ENCODE results near the gene ADARB2. TPM values are rescaled to one million over a fixed set of nuclear protein-coding genes. Genes with fewer than 3 reads are reported as not detected.
"Not testable (repeated sequence)": the region's sequence is repeated elsewhere in the genome, so short reads cannot be mapped to it uniquely, and the experiment has no call there.

ADARB2 gene
- total RNA-seq, 3 donors from 2014 or later, result 0.31 to 4.2 TPM; not detected in 1

- H3K4me1 ChIP-seq (ENCODE audit: low read depth), result no peaks in the 10 kb centered on the region
- DNase-seq, result peak in 1 of 3 donors; percentile 43
- intact Hi-C loops (cut with DNase I, micrococcal nuclease), result no loop called here
- no peaks in the 10 kb centered on the region for H3K36me3 ChIP-seq (ENCODE audit: low read depth)
- TF ChIP-seq, protein P1, sequence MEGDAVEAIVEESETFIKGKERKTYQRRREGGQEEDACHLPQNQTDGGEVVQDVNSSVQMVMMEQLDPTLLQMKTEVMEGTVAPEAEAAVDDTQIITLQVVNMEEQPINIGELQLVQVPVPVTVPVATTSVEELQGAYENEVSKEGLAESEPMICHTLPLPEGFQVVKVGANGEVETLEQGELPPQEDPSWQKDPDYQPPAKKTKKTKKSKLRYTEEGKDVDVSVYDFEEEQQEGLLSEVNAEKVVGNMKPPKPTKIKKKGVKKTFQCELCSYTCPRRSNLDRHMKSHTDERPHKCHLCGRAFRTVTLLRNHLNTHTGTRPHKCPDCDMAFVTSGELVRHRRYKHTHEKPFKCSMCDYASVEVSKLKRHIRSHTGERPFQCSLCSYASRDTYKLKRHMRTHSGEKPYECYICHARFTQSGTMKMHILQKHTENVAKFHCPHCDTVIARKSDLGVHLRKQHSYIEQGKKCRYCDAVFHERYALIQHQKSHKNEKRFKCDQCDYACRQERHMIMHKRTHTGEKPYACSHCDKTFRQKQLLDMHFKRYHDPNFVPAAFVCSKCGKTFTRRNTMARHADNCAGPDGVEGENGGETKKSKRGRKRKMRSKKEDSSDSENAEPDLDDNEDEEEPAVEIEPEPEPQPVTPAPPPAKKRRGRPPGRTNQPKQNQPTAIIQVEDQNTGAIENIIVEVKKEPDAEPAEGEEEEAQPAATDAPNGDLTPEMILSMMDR (IDR thresholded peaks at IDR 0.05), result no peak
- ATAC-seq, result no peak
- H3K9me3 ChIP-seq, result no peaks in the 10 kb centered on the region
- H3K4me3 ChIP-seq, result no peak overlapping the region
These were observed 271.9 kb downstream of the ADARB2 start for GRCh38 chr10:1465418-1465911.

- no peaks in the 10 kb centered on the region for H3K36me3 ChIP-seq (ENCODE audit: low read depth)
- no peak for ATAC-seq
- TF ChIP-seq, protein P1 (IDR thresholded peaks at IDR 0.05), result no peak
- no peaks in the 10 kb centered on the region for H3K4me1 ChIP-seq (ENCODE audit: low read depth)
- intact Hi-C loops (cut with DNase I, micrococcal nuclease), result no loop called here
- H3K4me3 ChIP-seq, result no peak overlapping the region
- peak in 1 of 3 donors; percentile 25 for DNase-seq
- H3K9me3 ChIP-seq, result no peaks in the 10 kb centered on the region
These were observed 272.4 kb downstream of the ADARB2 start for GRCh38 chr10:1464881-1465417.

- H3K9me3 ChIP-seq; H3K4me3 ChIP-seq; H3K36me3 ChIP-seq (ENCODE audit: low read depth); intact Hi-C loops (cut with DNase I, micrococcal nuclease); H3K4me1 ChIP-seq (ENCODE audit: low read depth); ATAC-seq: not testable (repeated sequence)
- DNase-seq, result peak in 1 of 3 donors; percentile 36
These were observed 273.4 kb downstream of the ADARB2 start for GRCh38 chr10:1463971-1464370.

DNA sequence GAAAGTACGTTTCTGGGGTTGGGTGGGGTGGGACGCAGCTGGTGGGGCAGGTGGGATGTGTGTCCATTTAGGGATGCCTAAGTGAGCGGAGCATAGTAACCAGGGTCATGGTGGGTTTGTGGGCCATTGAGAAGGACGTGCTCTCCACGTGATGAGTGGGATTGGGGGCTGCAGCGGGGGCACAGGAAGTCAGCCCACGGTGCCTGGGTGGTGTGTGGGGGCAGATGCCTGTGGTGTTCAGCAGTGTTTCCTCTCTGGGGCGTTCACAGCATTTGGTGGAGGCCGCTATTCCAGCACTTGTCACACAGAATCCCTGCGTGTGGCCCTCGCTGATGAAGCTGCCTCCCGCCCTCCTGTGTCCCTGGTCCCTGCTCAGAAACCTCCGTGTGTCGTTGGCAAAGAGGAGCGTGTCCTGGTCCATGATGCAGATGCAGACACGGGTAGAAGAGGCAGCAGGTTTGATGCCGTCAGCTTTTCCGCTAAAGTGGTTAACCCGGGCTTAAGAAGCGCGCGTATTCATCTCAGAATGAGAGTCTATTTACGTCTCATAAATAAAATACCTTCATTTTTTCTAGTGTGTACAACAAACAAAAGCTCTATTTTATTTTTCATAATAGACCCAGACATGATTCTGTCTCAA is 274.2 kb downstream of the ADARB2 start:
- DNase-seq (peak in 1 of 3 donors; percentile 33), ATAC-seq (no peak)
- TF ChIP-seq, protein P1 (IDR thresholded peaks at IDR 0.05), result no peak
- intact Hi-C loops (cut with DNase I, micrococcal nuclease), result no loop called here
- no peaks in the 10 kb centered on the region for H3K4me1 ChIP-seq (ENCODE audit: low read depth)
- H3K9me3 ChIP-seq, result no peaks in the 10 kb centered on the region
- no peak overlapping the region for H3K4me3 ChIP-seq
- H3K36me3 ChIP-seq (ENCODE audit: low read depth), result no peaks in the 10 kb centered on the region

DNA sequence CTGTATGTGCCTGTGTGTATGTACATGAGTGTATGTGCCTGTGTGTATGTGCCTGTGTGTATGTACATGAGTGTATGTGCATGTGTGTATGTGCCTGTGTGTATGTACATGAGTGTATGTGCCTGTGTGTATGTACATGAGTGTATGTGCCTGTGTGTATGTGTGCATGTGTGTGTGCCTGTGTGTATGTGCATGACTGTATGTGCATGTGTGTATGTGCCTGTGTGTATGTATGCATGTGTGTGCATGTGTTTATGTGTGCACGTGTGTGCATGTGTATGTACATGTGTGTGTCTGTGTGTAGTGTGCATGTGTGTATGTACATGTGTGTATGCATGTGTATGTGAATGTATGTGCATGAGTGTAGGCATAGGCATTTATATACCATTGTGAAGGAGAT is 274.8 kb downstream of the ADARB2 start:
- DNase-seq, result no peak
- ATAC-seq, result no peak
- Histone ChIP-seq H3K4me1 (ENCODE audit: low read depth) (no peaks in the 10 kb centered on the region), H3K4me3 (no peak overlapping the region), H3K36me3 (ENCODE audit: low read depth) (no peaks in the 10 kb centered on the region), H3K9me3 (no peaks in the 10 kb centered on the region)
- intact Hi-C loops (cut with DNase I, micrococcal nuclease), result no loop called here
- TF ChIP-seq, protein P1 (IDR thresholded peaks at IDR 0.05), result no peak

DNA sequence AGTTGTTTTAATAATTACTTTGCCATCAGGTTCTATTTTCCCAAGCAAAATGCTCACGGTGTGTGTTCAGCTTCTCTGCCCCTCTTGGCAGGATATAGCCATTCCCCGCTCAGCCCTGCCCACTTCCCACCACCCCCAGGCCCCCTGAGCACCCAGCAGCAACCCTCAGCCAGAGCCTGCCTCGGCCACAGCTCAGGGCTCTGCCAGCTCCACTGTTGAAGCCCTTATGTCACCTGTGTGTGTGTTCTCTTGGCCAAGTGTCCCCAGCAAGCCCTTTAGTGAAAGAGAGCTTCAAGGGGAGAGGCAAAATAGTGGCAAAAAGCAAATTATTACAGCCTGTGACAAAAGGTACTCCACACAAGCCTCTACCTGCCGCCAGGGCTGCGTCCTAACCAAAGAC is 275.3 kb downstream of the ADARB2 start:
- DNase-seq (no peak), ATAC-seq (no peak)
- Histone ChIP-seq H3K9me3 (no peaks in the 10 kb centered on the region), H3K36me3 (ENCODE audit: low read depth) (no peaks in the 10 kb centered on the region), H3K4me1 (ENCODE audit: low read depth) (no peaks in the 10 kb centered on the region), H3K4me3 (no peak overlapping the region)
- TF ChIP-seq, protein P1 (IDR thresholded peaks at IDR 0.05), result no peak
- intact Hi-C loops (cut with DNase I, micrococcal nuclease), result no loop called here
